Stomach smooth muscle (tissue), 2 donors: ENCODE data around the gene NDRG4.

ENCODE experiments used
- H3K27ac ChIP-seq: one replicate; pipeline ENCODE4 v1.7.0; 2013; ENCODE audit warnings: mild to moderate bottlenecking, low read length, inconsistent platforms
- H3K27me3 ChIP-seq, 2 donors: one replicate each; pipeline ENCODE4 v1.7.0; 2013; ENCODE audit warnings: low read length in 2 of 2; ENCODE audit not compliant: insufficient read depth in 2 of 2, control insufficient read depth in 1 of 2
- H3K36me3 ChIP-seq, 2 donors: one replicate each; pipeline ENCODE4 v1.7.0; 2013; ENCODE audit warnings: low read length in 2 of 2; ENCODE audit not compliant: control insufficient read depth in 2 of 2, insufficient read depth in 2 of 2
- H3K4me1 ChIP-seq: one replicate; pipeline ENCODE4 v1.7.0; 2013; ENCODE audit warnings: low read length; ENCODE audit not compliant: control insufficient read depth, insufficient read depth
- H3K4me3 ChIP-seq, 2 donors: one replicate each; pipeline ENCODE4 v1.7.0; 2013; ENCODE audit warnings: low read length in 2 of 2
- H3K9ac ChIP-seq, 2 donors: one replicate each; pipeline ENCODE4 v1.7.0; 2013; ENCODE audit warnings: low read length in 2 of 2, mild to moderate bottlenecking in 1 of 2
- H3K9me3 ChIP-seq, 2 donors: one replicate each; pipeline ENCODE4 v1.7.0; 2013; ENCODE audit warnings: low read length in 2 of 2; ENCODE audit not compliant: control insufficient read depth in 2 of 2
- donor health status: healthy.
- donor health status: Pancreatic carcinoma.

NDRG4 gene

DNA sequence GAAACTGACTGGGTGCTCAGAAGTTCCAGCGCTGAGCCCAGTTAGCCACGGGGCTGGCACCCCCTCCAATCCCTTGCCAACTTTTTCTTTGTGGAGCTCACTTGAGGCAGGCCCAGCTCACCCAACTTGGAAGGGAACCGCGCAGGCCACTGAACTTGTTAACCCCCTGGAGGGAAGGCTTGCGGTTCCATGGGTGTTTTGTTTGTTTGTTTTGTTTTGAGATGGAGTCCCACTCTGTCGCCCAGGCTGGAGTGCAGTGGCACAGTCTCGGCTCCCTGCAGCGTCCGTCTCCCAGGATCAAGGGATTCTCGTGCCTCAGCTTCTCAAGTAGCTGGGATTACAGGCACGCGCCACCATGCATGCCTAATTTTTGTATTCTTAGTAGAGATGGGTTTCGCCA lies 34.1 kb upstream of the NDRG4 start:
- H3K9ac ChIP-seq = no peak overlapping the region
- peaks cover 31 to 50% of the 10 kb centered on the region in 2 donors for H3K27me3 ChIP-seq
- no peaks in the 10 kb centered on the region for H3K36me3 ChIP-seq
- H3K4me1 ChIP-seq = peaks cover 18% of the 10 kb centered on the region
- no peak overlapping the region for H3K27ac ChIP-seq
- H3K9me3 ChIP-seq = no peaks in the 10 kb centered on the region
- no peak overlapping the region for H3K4me3 ChIP-seq

DNA sequence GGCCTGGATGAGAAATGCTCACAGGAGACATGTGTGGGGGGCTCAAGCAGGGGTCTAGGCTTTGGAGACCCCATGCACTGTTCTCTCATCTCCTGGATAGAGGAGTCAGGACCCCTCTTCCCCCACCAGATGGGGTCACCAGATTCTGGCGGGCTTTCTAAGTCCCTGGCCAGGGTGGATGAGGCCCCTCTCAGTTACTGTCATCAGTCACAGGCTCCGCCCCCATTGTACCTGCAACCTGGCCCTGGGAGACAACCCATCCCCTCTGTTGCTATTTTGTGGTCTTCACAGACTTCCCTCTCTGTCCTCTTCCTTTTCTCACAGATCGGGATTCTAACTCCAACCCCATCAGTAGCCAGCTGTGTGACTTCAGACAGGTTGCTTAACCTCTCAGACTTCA lies 33.5 kb upstream of the NDRG4 start:
- no peak overlapping the region for H3K4me3 ChIP-seq
- no peak overlapping the region for H3K27ac ChIP-seq
- H3K4me1 ChIP-seq = peaks cover 18% of the 10 kb centered on the region
- H3K36me3 ChIP-seq = no peaks in the 10 kb centered on the region
- H3K9me3 ChIP-seq = no peaks in the 10 kb centered on the region
- no peak overlapping the region for H3K9ac ChIP-seq
- H3K27me3 ChIP-seq = peaks cover 33 to 50% of the 10 kb centered on the region in 2 donors

DNA sequence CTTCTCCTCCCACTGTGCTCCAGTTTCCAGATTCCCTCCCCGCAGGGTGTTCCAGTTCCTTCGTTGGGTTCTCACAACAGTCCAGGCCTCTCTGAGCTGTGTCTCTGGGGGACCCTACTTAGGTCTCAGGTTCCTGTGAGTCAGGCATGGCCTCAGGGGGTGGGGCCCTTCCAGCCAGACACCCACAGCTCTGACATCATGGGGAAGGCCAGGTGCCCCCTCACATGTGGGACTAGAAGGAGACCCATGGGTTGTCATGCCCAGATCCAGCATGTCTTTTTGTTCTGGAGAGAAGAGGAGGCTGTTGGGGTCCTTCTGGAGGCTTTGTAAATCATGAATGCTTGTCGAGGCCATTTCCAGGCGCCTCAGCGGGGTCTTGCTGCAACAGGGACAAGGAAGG lies 32.0 kb upstream of the NDRG4 start:
- Histone ChIP-seq H3K9ac (no peak overlapping the region), H3K4me1 (peaks cover 18% of the 10 kb centered on the region), H3K27me3 (peaks cover 33 to 47% of the 10 kb centered on the region in 2 donors), H3K9me3 (no peaks in the 10 kb centered on the region), H3K27ac (no peak overlapping the region), H3K36me3 (no peaks in the 10 kb centered on the region), H3K4me3 (no peak overlapping the region)

DNA sequence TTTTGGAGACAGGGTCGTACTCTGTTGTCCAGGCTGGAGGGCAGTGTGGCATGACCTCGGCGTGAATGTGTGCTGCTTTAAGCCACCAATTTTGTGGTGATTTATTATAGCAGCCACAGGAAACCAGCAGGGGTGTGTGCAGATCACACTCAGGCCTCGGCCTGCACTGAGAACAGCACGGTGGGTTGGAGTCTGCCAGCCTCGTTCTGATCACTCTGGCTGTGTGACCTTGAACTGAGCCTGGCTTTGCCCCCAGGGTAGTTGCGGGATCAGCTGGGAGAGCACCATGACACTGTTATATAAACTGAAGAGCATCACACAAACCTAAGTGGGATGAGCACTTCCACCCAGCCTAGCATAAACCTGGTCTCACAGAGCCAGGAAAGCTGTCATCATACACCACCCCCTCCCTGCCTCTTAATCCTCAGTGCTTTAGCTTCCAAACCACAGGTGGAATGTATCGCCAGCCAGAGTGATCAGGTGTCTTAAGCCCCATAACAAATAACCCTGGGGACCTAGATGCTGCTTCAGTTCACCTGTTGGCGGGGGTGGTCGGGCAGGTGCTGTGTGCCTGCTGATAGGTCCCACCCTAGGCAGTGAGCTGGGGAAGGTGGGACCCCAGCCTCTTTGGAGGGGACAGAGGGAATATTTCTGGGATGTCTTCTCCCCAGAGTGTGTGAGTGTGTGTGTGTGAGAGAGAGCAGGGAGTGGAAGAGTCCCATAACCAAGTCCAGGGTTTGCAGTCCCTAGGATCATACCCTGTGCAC lies 28.6 kb upstream of the NDRG4 start:
- no peaks in the 10 kb centered on the region for H3K36me3 ChIP-seq
- H3K4me1 ChIP-seq = peaks cover 2% of the 10 kb centered on the region
- H3K9me3 ChIP-seq = no peaks in the 10 kb centered on the region
- peaks cover 16 to 18% of the 10 kb centered on the region in 2 donors for H3K27me3 ChIP-seq
- no peak overlapping the region for H3K27ac ChIP-seq
- H3K9ac ChIP-seq = no peak overlapping the region
- H3K4me3 ChIP-seq = no peak overlapping the region

DNA sequence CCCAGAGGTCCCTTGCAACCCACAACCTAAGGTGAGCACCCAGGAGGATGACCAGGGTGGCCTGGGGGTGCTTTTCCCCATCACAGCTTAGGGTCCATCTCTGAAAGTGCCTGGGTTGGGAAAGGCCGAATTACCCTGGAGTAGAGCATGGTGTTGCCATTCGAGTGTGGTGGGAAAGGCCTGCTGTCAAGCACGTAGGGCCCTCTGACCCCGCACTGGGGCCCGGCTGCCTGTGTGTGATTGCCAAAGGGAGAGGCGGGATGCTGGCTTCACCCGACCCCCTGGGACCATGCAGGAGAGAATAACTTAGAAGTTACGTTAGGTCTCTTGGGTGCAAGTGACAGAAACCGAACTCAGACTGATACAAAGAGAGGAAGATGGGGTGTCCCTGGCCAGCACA lies 27.7 kb upstream of the NDRG4 start:
- H3K4me1 ChIP-seq = peaks cover 2% of the 10 kb centered on the region
- no peak overlapping the region for H3K4me3 ChIP-seq
- no peaks in the 10 kb centered on the region for H3K36me3 ChIP-seq
- H3K27ac ChIP-seq = no peak overlapping the region
- H3K9ac ChIP-seq = no peak overlapping the region
- H3K9me3 ChIP-seq = no peaks in the 10 kb centered on the region
- H3K27me3 ChIP-seq = peaks cover 9 to 11% of the 10 kb centered on the region in 2 donors

DNA sequence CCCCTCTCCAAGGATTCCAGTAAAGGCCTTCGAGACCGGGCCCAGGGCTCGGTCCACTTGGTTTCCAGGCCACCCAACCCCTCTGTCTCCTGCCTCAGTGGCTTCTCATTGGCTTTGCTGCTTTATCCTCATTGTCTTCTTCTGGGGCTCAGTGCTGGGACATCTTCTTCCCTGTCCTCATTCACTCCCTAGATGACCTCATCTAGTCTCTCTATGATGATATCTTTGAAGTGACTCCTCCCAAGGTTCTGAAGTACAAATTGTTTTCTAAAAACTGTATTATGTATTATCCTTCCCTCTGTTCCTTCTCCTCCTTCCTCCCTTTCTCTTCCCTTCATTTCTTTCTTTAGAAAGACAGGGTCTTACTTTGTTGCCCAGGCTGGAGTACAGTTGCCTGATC lies 27.1 kb upstream of the NDRG4 start:
- H3K4me1 ChIP-seq = peaks cover 2% of the 10 kb centered on the region
- H3K27ac ChIP-seq = no peak overlapping the region
- H3K9me3 ChIP-seq = no peaks in the 10 kb centered on the region
- no peaks in the 10 kb centered on the region for H3K36me3 ChIP-seq
- no peak overlapping the region for H3K4me3 ChIP-seq
- H3K9ac ChIP-seq = no peak overlapping the region
- peaks cover 4 to 7% of the 10 kb centered on the region in 2 donors for H3K27me3 ChIP-seq

DNA sequence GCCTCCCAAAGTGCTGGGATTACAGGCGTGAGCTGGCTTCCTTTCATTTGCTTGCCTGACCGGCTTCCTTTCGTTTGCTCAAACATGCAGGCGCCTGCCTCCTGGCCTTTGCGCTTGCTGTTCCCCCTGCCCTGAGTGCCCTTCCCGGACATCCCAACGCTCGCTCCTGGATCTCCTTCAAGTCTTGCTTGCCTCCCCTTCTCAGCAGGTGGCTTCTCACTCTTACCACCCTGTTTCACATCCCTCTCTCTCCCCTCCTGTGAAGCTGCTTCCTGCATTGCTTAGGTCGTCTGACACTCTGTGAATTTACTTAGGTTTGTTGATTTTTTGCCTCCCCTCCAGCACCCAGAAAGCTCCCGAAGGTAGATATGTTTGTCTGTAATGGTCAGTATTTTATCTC lies 25.6 kb upstream of the NDRG4 start:
- Histone ChIP-seq H3K36me3 (no peaks in the 10 kb centered on the region), H3K27ac (no peak overlapping the region), H3K27me3 (peaks cover 0 to 3% of the 10 kb centered on the region in 2 donors), H3K4me3 (no peak overlapping the region), H3K9me3 (no peaks in the 10 kb centered on the region), H3K9ac (no peak overlapping the region), H3K4me1 (peaks cover 2% of the 10 kb centered on the region)

DNA sequence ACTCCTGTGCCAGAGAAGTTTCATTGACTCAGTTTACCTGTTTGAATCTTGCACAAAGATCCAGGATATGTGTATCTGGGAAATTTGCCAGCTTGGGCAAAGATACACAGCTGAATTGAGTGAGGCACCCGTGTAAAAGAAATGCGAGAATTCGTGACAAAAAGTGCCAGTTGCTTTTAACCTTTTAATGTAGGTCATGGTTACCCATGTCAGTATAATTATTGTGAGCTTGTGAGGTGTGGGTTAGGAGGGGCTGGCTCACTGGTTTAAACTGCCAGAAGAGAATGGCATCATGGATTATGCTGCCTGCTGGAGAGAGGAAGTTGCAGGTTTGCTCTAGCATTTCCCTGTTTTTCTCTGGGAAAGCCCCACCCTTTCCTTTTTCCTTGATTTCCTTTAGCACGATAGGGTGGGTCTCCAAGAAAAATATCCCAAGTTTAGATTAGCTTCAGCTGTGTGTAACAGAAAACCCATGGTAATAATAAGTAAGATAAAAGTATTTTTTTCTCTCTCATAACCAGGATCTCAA lies 24.8 kb upstream of the NDRG4 start:
- no peak overlapping the region for H3K4me3 ChIP-seq
- H3K9me3 ChIP-seq = no peaks in the 10 kb centered on the region
- H3K27me3 ChIP-seq = peaks cover 0 to 3% of the 10 kb centered on the region in 2 donors
- peaks cover 2% of the 10 kb centered on the region for H3K4me1 ChIP-seq
- no peak overlapping the region for H3K9ac ChIP-seq
- H3K27ac ChIP-seq = no peak overlapping the region
- H3K36me3 ChIP-seq = no peaks in the 10 kb centered on the region

DNA sequence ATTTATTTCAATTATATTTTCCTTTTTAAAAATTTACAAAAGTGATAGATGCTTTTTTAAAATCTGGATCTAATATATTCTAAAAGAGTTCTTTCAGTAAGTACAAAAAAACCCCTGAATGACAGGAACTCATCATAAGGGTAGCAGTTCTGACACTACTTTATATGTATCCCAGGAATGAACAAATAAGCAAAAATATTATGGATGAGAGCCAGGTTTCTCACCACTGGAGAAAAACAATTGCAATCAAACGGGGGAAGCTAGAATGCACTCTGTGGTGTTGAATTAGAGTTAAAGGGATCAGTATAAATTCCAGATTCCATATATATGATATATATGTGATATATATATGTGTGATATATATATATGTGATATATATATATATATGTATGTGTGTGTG lies 23.2 kb upstream of the NDRG4 start:
- H3K27me3 ChIP-seq = peaks cover 0 to 3% of the 10 kb centered on the region in 2 donors
- H3K4me1 ChIP-seq = peaks cover 2% of the 10 kb centered on the region
- no peaks in the 10 kb centered on the region for H3K36me3 ChIP-seq
- no peaks in the 10 kb centered on the region for H3K9me3 ChIP-seq
- no peak overlapping the region for H3K27ac ChIP-seq
- H3K4me3 ChIP-seq = no peak overlapping the region
- H3K9ac ChIP-seq = no peak overlapping the region

DNA sequence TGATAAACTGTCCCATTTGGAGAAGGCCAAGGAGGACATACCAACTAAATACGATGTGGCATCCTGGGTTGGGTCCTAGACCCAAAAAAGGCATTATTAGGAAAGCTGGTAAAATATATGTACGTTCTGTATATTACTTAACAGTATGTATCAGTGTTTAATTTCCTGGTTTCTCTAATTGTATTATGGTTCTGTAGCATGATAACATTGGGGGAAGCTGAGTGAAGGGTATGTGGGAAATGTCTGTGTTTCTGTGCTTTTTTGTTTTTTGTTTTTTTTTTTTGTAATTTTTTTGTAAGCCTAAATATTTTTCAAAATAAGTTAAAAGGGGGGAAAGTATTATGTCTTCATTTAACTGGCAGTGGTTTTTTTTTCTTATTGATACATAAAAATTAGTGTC lies 21.5 kb upstream of the NDRG4 start:
- H3K4me1 ChIP-seq = peaks cover 2% of the 10 kb centered on the region
- no peak overlapping the region for H3K27ac ChIP-seq
- no peak overlapping the region for H3K9ac ChIP-seq

DNA sequence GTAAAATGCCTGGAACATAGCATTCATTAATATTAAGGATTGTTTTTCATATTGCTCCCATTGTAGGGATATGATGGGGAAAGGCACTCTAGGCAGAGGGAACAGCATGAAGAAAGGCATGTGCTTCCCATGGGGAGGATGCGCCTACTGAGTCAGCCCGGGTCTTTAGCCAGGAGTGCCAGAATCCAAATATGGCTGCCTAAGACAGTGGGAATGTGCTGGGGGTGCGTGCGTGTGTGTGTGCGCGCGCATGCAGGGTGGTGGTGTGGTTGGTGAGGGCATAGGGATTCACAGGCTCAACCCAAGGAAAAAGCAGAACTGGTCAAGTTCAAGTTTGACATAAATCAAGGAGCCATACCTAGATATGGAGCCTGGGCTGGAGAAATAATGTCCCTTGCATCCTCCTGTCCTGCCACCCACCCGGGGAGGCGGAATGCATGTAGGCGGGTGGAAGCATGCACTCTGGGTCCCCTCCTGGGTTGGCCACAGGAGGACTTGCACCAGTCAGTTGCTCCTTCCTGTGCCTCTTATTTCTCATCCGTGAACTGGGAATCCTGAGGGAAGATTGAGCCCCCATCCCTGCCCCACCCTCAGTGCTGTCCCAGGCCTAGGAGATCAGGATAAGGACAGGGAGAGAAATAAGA lies 18.6 kb upstream of the NDRG4 start:
- Histone ChIP-seq H3K9me3 (no peaks in the 10 kb centered on the region), H3K4me3 (no peak overlapping the region), H3K27ac (no peak overlapping the region), H3K36me3 (no peaks in the 10 kb centered on the region), H3K9ac (no peak overlapping the region), H3K27me3 (peaks cover 0 to 3% of the 10 kb centered on the region in 2 donors), H3K4me1 (peaks cover 3% of the 10 kb centered on the region)

More for the DNA sequence above, 21.5 kb upstream of the NDRG4 start:
- Histone ChIP-seq H3K4me3 (no peak overlapping the region), H3K27me3 (peaks cover 0 to 3% of the 10 kb centered on the region in 2 donors), H3K36me3 (no peaks in the 10 kb centered on the region), H3K9me3 (no peaks in the 10 kb centered on the region)
